NCI-H2029 treated with DMSO at 0.1 percent for 48 hours (cell line): Measurements from ENCODE around the gene HIGD2B.
"Not testable (repeated sequence)": the region's sequence is repeated elsewhere in the genome, so short reads cannot be mapped to it uniquely, and the experiment has no call there.

Experiments used
- DNase-seq: peaks from one replicate; lab custom pipeline; 2025; lab: John Stamatoyannopoulos, UW

The HIGD2B gene, protein sequence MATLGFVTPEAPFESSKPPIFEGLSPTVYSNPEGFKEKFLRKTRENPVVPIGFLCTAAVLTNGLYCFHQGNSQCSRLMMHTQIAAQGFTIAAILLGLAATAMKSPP

DNA sequence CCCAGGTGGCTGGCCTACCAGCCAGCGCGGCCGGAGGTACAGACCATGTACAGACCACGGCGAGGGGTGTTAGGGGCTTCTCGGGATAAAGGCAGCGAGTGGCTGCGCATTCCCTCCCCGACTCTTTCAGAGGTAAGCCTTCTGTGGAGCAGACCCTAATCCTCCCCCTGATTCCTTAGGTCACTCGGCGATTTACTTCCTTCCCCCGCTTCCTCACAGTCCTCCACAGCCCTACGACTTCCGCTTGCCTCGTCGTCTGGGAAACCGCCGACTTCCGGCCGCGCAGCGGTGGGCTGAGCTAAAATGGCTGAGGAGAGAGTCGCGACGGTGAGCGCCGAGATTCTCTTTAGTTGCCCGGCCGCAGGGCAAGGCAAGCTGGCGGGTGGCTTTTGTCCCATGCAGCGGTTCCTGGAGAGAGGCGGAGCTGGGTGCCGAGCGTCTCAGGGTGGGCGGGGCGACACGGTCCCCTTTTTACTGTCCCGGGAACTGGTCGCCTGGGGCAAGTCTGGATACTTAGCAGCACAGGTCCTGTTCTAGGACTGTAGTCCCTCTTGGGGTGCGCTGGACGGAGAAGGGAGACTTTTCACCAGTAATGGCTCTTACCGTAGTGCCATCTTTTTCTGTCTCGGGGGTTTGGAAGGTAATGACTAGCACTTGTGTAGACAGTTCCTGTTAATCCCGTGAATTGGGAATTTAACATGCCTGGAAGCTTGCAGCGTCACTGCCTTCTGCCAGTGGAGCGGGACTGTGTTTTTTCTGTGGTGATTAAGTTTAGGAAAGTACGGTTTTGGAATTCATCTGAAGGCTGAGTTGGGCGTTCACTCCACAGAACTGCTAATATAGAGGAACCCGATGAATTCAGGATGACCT is at the start of gene HIGD2B, which contains the start of gene BBS4:
TSS of gene HIGD2B (minus strand) at position 258 of the 870 bp plus-strand sequence. CDS start 9,808 bp downstream, outside the sequence.
TSS of gene BBS4 (plus strand) at position 283 of the 870 bp plus-strand sequence. CDS start at position 304, 21 bp downstream.
- no peak for DNase-seq

DNA sequence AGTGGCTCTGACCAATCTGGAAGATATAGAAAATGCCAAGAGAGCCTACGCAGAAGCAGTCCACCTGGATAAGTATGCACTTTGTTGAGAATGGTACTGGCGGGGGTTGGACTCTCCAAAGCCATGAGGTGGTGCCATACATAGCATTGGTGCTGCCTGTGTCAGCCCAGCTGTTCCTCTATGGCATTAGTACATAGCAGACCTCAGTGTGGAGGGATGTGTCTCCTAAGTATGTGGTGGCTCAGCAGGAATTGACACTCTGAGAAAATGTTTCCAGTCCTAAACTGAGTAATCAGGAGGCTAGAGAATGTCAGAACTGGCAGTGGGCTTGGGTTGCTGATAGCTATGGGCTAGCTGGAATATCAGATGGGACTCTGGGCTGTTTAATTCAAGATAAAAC is 49.1 kb upstream of the HIGD2B start:
- DNase-seq, result no peak

DNA sequence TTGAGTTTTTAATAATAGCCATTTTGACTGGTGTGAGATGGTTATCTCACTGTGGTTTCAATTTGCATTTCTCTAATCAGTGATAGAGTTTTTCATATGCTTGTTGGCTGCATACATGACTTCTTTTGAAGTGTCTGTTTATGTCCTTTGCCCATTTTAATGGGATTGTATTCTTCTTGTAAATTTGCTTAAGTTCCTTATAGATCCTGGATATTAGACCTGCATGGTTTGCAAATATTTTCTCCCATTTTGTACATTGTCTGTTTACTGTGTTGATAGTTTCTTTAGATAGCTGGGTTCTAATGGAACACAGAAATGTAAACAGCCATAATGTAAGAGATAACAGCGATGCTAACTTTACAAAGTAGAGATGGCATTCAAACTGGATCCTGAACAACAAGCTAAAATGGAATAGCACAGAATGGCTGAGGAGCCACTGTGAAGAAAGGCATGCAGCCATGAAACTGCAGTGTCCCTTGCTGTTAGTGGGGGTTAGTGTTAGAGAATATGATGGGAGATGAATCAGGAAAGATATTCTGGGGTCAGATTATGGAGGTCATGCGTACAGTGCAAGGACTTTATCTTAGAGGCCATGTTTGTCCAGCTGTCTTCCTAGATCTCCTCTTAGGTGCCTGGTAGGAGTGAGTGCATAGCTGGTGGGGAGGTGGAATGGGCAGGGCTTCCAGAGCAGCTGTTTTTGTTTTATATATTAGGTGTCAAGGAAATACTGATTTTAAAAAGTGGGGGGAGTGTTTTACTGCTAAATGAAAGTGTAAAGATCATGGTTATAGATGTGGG is 48.2 kb upstream of the HIGD2B start:
- DNase-seq, result no peak

DNA sequence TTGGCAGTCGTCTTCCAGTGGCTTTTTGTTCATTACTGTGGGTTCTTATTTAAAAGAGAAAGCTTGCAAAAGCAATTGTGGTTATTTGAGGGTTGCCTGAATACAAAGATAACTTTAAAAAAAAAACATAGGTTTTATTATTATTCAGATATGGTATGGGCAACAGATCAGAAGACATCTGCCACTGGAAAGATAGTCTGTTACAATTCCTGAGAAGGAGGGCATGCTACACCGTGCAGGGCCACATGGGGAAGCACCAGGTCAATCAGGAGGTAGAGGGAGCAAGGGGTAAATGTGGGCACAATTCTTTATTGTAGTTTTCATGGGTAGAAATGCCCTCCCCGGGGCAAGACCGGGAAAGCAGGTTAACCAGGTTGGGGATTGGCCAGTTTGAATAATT is 46.5 kb upstream of the HIGD2B start:
- DNase-seq, result no peak

DNA sequence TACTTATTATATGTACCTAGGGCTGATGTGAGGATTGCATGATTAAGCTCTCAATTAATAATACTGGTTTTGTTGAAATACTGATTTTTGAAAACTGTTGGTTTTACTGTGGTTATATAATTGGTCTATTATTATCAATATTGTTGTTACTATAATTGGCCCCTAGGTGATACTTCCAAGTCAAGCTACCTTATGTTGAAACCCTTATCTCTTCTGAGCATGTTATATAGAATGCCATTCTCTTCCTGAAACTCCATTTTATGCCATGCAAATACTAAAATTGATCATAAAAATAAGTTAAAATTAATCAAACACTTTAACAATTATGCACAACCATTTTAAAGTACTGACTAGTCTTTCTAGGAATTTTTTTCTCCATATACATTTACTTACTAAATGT is 46.1 kb upstream of the HIGD2B start:
- no peak for DNase-seq

DNA sequence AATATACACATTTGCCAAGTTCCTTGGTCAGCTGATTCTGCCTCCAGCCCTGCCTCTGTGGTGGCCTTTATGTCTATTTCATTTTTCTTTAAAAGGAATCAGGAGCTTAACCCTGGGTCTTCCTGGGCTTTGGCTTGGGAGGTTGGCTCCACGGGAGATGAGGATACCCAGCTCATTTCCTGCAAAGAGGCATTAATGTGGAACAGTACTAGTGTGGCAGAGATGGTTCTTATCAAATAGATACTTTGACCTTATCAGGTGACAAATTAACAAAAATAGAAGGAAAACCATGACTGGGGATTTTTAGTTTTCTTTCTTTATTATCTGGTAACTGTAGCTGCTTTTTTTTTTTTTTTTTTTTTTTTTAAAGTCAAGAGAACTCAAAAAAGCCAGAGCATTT is 42.8 kb upstream of the HIGD2B start:
- no peak for DNase-seq

DNA sequence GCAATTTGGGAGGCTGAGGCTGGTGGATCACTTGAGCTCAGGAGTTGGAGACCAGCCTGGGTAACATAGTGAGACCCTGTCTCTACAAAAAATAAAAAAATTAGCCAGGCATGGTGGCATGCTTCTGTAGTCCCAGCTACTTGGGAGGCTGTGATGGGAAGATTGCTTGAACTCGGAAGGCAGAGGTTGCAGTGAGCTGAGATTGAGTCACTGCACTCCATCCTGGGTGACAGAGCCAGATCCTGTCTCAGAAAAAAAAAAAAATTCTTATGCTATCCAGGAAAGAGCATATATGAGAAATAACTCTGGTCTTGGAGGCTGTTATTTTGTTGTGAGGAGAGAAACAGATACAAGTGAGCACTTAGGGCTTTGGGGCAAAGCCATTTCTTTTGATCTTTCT is 42.3 kb upstream of the HIGD2B start:
- not testable (repeated sequence) for DNase-seq

DNA sequence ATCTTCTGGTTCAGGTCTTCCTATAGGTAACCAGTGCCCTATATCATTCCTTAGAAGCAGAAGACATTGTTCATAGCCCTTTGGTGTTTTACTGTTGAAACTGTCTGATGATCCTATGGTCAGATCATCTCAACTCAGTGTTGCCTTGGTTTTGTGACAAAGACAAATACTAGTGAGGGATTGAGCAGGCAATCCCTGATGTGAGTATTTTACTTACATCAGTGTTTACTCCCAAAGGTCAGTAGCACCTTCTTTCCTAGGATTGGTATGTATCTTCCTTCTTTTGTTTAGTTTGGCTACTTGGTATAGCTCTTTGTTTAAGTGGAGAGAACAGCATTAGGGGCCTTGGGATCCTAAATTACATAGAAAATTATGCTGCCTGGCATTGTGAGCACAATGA is 41.2 kb upstream of the HIGD2B start:
- DNase-seq, result no peak

DNA sequence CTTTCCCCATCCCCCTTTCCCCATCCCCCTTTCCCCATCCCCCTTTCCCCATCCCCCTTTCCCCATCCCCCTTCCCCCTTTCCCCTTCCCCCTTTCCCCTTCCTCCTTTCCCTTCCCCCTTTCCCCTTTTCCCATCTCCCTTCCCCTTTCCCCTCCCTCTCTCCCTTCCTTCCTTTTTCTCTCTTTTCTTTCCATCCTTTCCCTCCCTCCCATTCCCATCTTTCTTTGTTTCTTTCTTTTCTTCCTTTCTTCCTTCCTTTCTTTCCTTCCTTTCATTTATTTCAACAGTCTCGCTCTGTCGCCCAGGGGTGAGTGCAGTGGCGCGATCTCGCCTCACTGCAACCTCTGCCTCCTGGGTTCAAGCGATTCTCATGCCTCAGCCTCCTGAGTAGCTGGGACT is 39.9 kb upstream of the HIGD2B start:
- not testable (repeated sequence) for DNase-seq

DNA sequence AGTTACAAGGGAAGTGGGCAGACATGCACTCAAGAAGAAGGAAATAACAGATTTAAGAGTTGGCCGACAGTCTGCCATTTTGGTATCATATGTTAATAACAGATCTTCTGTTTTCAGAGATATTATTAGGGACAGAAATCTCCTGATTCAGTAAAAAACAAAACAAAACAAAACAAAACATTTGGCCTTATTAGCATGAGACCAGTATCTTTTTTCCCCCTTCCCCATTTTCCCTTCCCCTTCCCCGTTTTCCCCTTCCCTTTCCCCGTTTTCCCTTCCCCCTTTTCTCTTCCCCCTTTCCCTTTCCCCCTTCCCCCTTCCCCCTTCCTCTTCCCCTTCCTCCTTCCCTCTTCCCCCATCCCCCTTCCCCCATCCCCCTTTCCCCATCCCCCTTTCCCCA is 39.5 kb upstream of the HIGD2B start:
- no peak for DNase-seq

DNA sequence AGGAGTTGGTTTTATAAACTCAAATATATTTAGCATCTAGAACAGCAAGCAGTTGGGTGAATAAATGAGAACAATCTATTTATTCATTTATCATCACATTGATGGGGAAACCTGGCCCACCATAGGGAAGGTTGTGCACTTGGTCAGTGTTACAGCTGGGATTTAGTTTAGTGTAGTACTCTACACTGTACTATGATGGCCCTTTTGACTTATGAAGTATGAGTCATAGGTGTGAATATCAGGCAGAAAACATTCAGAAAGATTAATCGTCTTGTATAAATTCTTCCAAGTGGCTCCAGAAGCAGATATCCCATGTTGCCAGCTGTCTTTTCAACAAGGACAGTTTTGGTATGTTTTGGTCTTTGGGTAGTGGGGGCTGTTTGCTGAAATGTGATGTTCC is 38.0 kb upstream of the HIGD2B start:
- DNase-seq, result no peak

DNA sequence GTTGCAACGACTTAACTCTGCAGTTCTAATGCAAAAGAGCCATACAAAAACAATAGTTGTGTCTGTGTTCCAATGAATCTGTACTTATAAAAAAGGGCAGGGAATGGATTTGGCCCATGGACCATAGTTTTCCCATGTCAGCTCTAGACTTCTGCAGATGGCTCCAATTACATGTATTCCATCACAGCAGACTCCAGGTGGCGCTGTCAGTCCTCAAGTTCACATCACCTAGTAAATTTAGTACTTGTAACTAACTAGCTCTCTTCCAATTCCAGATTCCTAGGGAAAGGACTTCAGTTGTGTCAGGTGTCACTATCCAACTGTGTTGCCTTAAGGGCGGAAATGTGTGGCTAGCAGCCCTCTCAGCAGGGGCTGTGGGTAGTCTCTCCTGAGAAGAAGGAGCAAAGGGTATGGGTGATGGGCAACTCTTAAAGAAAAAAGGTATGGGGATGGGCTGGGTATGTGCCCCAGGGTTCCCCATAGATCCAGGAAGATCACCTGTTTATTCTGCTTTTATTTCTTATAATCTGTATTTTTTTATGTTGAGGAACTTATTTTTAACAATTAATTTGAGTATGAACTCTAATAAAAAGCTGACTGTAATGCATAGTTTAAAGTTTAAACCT is 36.2 kb upstream of the HIGD2B start:
- DNase-seq, result peak; percentile 2

DNA sequence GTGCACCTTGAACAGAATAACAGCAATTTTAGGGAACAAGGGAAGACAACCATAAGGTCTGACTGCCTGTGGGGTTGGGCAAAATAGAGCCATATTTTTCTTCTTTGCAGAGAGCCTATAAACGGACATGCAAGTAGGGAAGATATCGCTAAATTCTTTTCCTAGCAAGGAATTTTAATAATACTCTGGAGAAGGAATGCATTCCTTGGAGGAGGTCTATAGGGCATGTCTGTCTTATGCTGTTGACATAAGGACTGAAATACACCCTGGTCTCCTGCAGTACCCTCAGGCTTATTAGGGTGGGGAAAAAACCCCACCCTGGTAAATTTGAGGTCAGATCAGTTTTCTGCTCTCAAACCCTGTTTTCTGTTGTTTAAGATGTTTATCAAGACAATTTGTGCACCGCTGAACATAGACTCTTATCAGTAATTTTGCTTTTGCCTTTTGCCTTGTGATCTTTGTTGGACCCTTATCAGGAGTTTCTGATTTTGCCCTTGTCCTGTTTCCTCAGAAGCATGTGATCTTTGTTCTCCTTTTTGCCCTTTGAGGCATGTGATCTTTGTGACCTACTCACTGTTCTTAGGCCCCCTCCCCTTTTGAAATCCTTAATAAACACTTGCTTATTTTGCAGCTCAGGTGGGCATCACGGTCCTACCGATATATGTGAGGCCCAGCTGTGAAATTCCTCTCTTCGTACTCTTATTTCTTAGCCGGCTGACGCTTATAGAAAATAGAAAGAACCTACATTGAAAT is 22.7 kb upstream of the HIGD2B start:
- DNase-seq, result not testable (repeated sequence)

DNA sequence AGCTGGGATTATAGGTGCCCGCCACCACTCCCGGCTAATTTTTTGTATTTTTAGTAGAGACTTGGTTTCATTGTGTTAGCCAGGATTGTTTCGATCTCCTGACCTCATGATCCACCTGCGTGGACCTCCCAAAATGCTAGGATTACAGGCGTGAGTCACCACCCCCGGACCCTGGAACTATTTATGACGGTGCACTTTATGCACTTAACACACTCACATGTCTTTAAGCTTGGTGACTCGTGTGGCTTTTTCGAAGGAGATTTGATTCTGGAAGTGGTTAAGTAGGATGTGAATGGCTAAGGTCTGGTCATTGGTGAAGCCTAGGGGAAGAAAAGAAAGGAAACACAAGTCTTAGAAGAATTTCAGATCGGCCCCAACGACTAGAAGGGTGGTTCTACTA is 20.3 kb upstream of the HIGD2B start:
- DNase-seq, result no peak

DNA sequence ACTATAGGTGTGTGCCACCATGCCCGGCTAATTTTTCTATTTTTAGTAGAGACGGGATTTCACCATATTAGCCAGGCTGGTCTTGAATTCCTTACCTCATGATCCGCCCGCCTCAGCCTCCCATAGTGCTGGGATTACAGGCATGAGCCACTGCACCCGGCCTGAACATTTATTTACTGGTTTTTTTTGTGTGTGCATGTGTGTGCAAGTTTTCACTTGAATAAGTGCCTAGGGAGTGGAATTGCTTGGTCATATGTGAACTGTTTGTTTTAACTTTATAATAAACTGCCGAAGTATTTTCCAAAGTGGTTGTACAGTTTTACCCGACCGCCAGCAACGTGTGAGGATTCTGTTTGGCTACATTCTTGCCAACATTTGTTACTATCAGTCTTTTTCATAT is 14.1 kb upstream of the HIGD2B start:
- DNase-seq, result no peak

DNA sequence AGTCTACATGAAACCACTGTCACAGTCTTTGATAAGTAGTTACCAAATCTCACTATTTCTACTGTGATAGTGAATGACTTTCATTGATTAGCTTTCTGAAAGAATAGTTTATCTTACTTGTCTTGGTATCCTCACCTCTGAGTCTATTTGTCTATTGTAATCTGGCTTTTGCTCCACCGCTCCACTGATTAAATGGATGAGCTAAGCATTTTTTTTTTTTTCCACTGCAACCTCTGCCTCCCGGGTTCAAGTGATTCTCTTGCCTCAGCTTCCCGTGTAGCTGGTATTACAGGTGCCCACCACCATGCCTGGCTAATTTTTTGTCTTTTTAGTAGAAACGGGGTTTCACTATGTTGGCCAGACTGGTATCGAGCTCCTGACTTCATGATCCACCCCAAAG is 13.0 kb upstream of the HIGD2B start:
- no peak for DNase-seq

DNA sequence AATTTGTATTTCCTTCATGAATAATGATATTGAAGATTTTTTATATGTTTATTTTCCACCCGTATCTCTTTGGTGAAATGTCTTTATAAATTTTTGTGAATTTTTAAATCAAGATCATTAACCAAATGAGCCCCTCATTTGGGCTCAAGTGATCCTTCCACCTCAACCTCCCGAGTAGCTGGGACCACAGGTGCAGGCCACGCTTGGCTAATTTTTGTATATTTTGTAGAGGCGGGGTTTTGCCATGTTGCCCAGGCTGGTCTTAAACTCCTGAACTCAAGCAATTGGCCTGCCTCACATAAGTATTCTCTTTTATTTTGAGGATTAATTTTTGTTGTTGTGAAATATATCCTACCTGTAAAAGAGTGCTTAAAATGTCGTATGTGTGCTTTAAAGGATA is 5.0 kb upstream of the HIGD2B start:
- no peak for DNase-seq

DNA sequence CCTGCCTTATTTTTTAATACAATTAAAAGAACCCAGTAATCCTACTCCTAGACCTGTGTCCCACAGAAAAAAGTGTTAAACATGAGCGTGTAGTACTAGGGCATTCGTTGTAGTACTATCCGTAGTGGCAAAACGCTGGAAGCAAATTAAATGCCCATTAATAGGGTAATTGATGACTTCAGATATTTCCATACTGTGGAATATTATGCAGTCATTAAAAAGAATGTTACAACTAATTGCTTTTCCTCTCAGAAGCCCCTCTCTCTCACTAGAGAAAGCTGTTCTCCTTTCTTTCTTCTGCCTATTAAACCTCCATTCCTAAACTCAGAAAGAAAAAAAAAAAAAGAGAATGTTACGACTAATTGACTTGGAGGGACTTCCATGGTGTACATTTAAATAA is 2.7 kb upstream of the HIGD2B start:
- no peak for DNase-seq

DNA sequence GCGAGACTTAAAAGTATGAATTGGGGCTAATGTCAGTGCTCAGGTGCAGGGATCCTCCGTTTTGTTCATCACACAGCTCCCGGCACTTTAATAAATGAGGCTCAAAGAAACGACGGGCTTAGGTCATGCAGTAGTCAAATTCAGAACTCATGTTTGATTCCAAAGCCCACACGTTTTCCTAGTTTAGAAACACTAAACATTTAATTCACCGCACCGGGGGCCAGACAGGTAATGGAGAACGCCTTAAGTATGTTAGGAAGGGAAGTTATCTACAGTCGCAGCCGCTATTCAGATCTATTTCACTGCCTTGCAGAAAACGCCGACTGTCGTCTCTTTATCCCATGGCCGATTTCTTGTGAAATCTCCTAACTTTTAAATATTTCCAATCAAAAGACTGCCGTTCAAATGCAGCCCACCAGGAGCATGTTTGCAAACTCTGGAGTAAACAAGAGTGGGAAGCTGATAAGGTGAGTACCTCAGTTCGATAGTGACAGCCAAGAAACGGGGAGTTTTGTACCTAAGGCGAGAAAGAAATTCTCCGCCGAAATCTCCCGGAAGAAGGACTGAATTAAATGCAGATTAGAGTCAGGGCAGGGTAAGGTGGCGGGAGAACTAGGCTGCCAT is 569 bp downstream of the HIGD2B start:
- DNase-seq, result no peak

DNA sequence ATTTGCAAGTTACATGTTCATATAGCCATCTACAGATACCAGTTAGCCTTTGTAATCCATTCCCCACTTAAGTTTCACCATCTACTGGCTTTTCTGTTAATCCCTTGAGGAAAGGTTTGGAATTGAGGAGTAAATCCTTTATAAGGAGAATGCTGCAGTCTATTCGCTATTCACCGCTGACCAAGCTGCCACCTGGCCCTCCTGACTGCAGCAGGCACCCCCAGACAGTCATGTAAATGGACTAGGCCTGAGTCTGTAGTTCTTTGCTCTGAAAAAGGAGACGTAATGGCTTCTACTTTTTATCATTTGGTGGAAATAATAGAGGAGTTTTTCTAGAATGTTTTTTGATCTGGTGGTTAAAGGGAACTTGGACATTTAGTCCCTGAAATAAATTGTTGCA is 3.2 kb downstream of the HIGD2B start:
- DNase-seq, result no peak

DNA sequence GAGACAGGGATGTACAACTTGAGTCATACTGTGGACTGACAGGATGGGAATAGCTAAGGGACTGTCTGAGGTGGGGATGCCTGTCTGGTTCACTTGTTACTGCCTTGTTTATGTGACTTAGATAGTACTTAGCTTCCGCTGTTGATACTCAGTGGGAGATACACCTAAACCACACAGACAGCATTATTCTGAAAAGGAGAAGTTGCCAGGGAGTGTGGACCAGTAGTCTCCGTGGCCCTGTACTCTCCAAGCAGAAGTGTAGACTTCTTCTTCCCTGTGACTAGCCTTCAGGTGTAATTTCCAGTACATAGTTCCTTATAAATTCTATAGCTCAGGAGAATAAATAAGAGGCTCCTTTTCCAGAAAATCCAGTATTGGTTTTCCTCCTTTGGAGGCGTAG is 5.1 kb downstream of the HIGD2B start:
- no peak for DNase-seq
